Hematopoietic multipotent progenitor cell treated with erythropoietin and hydrocortisone succinate and interleukin-3 and kit ligand, for 8 days (in vitro differentiated cells): ENCODE measurements around the gene HDHD3.
"Not testable (repeated sequence)": the region's sequence is repeated elsewhere in the genome, so short reads cannot be mapped to it uniquely, and the experiment has no call there.

Experiments
- DNase-seq: peaks from one replicate; pipeline ENCODE4 v3.0.0-alpha.2; 2015

The HDHD3 gene

DNA sequence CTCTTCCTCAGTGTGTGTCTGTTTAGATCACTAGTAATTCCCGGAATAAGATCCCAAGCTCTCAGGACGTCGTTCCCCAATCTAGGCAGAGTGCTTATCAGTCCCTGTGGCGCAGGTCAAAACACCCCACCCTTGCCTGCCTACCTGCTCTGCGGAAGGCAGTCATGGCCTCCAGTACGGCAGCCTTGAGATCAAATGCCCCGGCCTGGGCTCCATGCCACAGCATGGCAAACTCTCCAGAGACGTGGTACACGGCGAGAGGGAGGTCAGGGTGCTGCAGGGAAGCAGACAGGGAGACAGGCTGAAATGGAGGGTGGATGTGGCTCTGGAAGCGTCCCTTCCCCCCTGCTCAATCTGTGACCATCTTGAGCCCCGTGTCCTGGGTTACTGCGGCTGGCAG is 12.0 kb upstream of the HDHD3 start:
- DNase-seq: no peak

- DNase-seq: no peak
These were observed 10.9 kb upstream of the HDHD3 start for GRCh38 chr9:113387560-113388230.

DNA sequence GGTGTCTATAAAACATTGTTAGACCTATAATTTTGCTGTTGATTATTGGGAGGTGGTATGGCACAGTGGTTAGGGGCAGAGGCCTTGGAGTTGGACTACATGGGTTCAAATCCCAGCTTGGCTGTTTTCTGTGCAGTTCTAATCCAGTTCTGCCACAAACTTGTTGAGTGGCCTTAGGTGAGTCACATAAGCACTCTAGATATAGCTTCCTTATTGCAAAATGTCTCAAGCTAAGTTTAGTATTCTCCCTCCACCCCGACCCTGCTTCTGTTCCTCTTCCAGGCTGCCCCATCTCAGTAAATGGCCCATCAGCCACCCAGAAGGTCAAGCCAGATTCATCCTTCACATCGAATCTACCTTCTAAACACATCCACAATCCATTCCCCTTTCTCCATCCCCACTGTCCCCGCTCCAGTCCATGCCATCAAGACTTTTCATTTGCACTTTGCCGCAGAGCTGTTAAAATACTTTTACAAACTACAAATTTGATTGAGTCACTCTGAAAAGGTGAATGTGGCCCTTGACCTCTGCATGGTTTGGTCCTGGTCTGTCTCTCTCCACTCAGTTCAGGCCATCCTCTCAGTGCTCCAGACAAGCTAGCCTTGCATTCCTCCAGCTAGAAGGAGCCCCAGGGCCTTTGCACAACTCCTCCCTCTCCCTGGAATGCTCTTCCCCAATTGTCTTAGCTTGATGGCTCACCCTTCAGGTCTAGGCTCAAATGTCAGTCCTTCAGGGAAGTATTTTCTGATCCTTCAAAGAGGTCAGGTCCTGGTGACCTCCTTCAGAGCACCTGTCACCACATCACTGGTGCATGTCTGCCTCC is 10.0 kb upstream of the HDHD3 start:
- DNase-seq: no peak

DNA sequence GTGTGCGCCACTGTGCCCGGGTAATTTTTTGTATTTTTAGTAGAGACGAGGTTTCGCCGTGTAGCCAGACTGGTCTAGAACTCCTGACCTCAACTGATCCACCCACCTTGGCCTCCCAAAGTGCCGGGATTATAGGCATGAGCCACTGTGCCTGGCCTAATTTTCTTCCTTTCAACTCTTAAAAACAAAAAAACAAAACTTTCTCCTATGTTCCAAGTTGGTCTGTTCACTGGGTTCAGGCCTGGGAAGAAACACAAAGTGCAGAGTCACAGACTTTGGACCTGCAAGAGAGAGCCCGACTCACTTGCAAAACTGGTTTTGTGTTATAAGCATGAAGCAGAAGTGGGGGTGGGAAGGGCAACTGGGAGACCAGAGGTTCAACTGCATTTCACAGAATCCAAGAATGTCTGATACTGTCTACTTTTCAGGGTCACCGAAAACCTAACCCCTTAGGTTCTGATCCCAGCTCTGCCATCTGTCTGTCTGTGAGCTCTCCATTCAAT is 5.2 kb upstream of the HDHD3 start:
- no peak for DNase-seq

GRCh38 chr9:113381441-113381840 is 4.7 kb upstream of the HDHD3 start:
- not testable (repeated sequence) for DNase-seq

DNA sequence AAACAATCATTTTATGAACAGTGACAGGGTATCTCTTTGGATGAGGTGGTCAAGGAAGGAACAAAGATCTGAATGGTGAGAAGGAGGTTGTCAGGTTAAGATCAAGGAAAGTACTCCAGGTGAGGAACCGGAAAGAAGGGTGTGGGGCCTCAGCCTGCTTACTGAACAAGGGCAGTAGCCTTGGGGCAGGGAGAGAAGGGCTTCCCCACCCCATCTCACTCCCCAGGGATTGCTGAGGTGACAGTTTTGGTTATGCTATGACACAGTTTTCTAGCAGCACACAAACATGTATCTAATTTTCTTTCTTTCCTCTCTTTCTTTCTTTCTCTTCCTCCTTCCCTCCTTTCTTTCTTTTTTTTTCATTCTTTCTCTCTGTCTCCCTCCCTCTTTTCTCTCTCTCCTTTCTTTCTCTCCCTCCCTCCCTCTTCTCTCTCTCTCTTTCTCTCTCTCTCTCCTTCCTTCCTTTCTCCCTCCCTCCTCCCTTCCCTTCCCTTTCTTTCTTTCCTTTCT is 4.1 kb upstream of the HDHD3 start:
- no peak for DNase-seq

GRCh38 chr9:113379829-113380210 is 3.0 kb upstream of the HDHD3 start:
- not testable (repeated sequence) for DNase-seq

GRCh38 chr9:113379094-113379828 is 2.5 kb upstream of the HDHD3 start:
- peak; percentile 71 for DNase-seq

GRCh38 chr9:113375057-113376023 is 1.4 kb downstream of the HDHD3 start:
- no peak for DNase-seq

- DNase-seq: no peak
These were observed 3.0 kb downstream of the HDHD3 start for GRCh38 chr9:113373676-113374392.

- DNase-seq: no peak
These were observed 3.5 kb downstream of the HDHD3 start for GRCh38 chr9:113373256-113373655.

DNA sequence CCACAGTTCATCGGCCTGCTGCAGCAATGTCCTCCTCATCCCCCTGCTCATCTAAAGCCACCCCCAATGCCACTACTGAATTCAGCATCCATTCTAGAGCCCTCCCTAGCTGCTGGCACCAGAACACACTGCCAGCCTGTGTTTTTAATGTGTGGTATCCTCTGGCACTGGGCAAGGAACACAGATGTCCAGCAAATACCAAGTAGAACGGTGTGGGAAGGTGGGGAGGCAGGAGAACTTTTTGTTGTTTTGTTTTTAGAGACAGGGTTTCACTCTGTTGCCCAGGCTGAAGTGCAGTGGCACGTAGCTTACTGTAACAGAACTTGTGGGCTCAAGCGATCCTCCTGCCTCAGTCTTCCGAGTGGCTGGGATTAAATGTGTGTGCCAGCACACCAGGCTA is 4.7 kb downstream of the HDHD3 start:
- DNase-seq: no peak

DNA sequence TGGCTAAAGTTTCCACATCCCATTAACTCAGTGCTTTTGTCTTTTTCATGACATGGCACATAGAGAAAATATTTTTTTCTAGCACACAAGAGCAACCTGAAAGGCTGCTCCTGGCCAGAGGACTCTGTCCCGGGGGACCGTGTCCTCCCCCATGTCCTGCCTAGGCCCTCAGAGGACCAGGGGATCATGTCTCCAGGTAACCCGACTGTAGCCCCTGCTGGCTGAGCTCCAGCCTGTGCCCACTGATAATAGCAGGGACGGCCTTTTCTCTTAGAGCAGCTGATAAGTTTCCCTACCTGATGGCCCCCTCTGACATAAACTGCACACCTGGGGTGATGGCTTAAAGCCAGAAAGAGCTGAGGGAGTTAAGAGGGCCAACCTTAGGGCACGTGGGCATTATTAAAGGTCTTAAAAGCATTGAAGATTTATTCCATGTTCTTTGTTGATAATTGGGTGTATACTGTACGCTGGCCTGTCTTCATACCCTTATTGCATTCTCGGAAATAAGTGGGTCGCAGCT is 5.9 kb downstream of the HDHD3 start:
- no peak for DNase-seq

DNA sequence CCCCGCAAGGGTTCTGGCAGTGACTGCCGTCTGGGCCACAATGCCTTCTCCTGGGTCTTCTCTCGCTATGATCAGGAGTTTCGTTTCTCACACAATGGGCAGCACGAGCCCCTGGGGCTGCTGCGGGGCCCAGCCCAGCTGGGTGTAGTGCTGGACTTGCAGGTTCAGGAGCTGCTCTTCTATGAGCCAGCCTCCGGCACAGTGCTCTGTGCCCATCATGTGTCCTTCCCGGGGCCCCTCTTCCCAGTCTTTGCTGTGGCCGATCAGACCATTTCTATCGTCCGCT is 7.0 kb downstream of the HDHD3 start:
- no peak for DNase-seq

DNA sequence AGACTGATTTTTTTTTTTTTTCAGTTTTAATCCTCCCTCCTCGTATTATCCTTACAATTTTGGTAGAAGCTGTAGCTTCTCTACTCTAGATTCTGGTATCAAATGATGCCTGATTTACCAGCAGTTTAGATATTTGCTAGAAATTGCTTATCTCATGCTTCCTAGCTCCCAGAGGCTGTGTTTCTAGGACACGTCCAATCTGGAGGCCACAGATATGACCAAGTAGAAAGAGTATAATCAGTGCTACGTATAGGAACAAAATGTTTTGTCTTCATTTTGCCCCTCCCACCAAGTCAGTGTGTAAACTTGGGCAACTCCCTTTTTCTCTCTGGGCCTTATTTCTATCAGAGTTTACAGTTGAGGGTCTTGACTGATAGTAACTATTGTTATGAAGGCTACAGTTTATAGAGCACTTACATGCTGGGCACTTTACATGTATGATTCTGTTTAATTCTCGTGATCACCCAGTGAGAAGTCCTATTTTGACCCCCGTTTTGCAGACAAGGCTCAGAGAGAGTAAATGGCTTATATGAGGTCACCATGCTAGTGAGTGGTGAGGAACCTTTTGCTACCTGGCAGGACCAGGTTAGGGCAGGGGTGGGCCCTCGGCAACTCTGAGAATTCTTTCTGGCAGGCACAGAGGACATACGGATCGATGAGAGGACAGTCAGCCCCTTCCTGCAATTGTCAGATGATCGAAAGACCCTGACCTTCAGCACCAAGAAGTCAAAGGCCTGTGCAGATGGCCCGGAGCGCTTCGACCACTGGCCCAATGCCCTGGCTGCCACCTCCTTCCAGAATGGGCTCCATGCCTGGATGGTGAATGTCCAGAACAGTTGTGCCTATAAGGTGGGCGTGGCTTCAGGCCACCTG is 7.6 kb downstream of the HDHD3 start:
- DNase-seq: peak; percentile 99

- no peak for DNase-seq
These were observed 8.3 kb downstream of the HDHD3 start for GRCh38 chr9:113368348-113368981.

DNA sequence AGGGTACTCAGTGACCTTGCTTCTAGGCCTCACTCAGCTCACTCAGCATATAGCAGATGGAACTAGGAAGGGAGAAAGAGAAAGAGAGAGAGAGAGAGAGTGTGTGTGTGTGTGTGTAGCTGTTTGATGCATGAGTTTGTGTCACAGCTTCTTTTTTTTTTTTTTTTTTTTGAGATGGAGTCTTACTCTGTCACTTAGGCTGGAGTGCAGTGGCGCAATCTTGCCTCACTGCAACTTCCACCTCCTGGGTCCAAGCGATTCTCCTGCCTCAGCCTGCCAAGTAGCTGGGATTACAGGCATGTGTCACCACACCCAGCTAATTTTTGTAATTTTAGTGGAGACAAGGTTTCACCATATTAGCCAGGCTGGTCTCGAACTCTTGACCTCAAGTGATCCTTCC is 11.1 kb downstream of the HDHD3 start:
- not testable (repeated sequence) for DNase-seq

- DNase-seq: peak; percentile 81
These were observed 11.8 kb downstream of the HDHD3 start for GRCh38 chr9:113364951-113365350.

DNA sequence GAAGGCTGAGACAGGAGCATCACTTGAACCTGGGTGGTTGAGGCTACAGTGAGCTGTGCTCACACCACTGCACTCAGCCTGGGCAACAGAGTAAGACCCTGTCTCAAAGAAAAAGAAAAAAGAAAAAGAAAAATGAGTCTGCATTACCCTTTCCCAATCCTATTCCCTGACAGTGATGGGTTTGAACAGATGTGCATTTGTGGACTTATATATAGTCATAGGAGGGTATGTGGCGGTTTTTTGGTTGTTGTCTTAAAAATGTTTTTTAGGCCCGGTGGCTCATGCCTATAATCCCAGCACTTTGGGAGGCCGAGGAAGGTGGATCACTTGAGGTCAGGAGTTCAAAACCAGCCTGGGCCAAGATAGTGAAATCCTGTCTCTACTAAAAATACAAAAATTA is 13.4 kb downstream of the HDHD3 start:
- no peak for DNase-seq
